HuH-7 (cell line): Measurements from ENCODE around the gene CDH20.

Source experiments
- DNase-seq: peaks from one replicate; pipeline ENCODE4 v3.0.0; 2011; ENCODE audit warnings: low spot score

The CDH20 gene

GRCh38 chr18:61426492-61427053 lies 93.3 kb downstream of the CDH20 start:
- no peak for DNase-seq

- no peak for DNase-seq
Measured at GRCh38 chr18:61428266-61428665, 95.0 kb downstream of the CDH20 start.

- DNase-seq = no peak
Measured at GRCh38 chr18:61432590-61432989, 99.4 kb downstream of the CDH20 start.

GRCh38 chr18:61435064-61435652 lies 101.9 kb downstream of the CDH20 start:
- DNase-seq = peak; percentile 9

GRCh38 chr18:61443081-61443725 lies 110.0 kb downstream of the CDH20 start:
- no peak for DNase-seq

GRCh38 chr18:61448316-61448715 lies 115.1 kb downstream of the CDH20 start:
- no peak for DNase-seq

- no peak for DNase-seq
Measured at GRCh38 chr18:61459896-61460648, 126.8 kb downstream of the CDH20 start.

GRCh38 chr18:61464551-61465142 lies 131.4 kb downstream of the CDH20 start:
- no peak for DNase-seq

- DNase-seq = no peak
Measured at GRCh38 chr18:61466736-61467135, 133.5 kb downstream of the CDH20 start.

GRCh38 chr18:61470031-61470674 lies 136.9 kb downstream of the CDH20 start:
- DNase-seq = no peak

GRCh38 chr18:61471541-61471940 lies 138.3 kb downstream of the CDH20 start:
- no peak for DNase-seq

- DNase-seq = no peak
Measured at GRCh38 chr18:61471942-61472341, 138.7 kb downstream of the CDH20 start.

- no peak for DNase-seq
Measured at GRCh38 chr18:61474341-61474740, 141.1 kb downstream of the CDH20 start.

- no peak for DNase-seq
Measured at GRCh38 chr18:61474918-61475317, 141.7 kb downstream of the CDH20 start.

- DNase-seq = no peak
Measured at GRCh38 chr18:61475931-61476330, 142.7 kb downstream of the CDH20 start.

- no peak for DNase-seq
Measured at GRCh38 chr18:61489334-61489733, 156.1 kb downstream of the CDH20 start.

GRCh38 chr18:61496374-61496773 lies 163.1 kb downstream of the CDH20 start:
- DNase-seq = no peak

GRCh38 chr18:61497422-61497821 lies 164.2 kb downstream of the CDH20 start:
- no peak for DNase-seq

GRCh38 chr18:61502472-61502871 lies 169.2 kb downstream of the CDH20 start:
- DNase-seq = peak; percentile 28

- DNase-seq = no peak
Measured at GRCh38 chr18:61503688-61504087, 170.5 kb downstream of the CDH20 start.

- DNase-seq = no peak
Measured at GRCh38 chr18:61528961-61529360, 195.7 kb downstream of the CDH20 start.

GRCh38 chr18:61530681-61531080 lies 197.5 kb downstream of the CDH20 start:
- DNase-seq = no peak
